Measurements from ENCODE around the gene MACROH2A2.
"Not testable (repeated sequence)": the region's sequence is repeated elsewhere in the genome, so short reads cannot be mapped to it uniquely, and the experiment has no call there.

GRCh38 chr10:70123166-70123565 lies 70.5 kb downstream of the MACROH2A2 start:
- not testable (repeated sequence) for TF ChIP-seq POLR2AphosphoS5 (IDR thresholded peaks at IDR 0.05; ENCODE audit: borderline replicate concordance, low read depth, low read length); EZH2 (IDR thresholded peaks at IDR 0.05); FOXP2 (optimal IDR thresholded peaks at IDR 0.05; ENCODE audit: control extremely low read depth, extremely low read length, insufficient read depth)

Measured in SK-N-MC (cell line).